WTC11 (cell line): Measurements from ENCODE around the gene GOLGA6L10. TPM values are rescaled to one million over a fixed set of nuclear protein-coding genes. Genes with fewer than 3 reads are reported as not detected.
A peak's percentile ranks its signal among the peaks of the same experiment; 100 is the strongest.

Experiments used
- ATAC-seq: fragments of 200-7000 bp; cut with Tn5 transposase; 2 replicates; pipeline ENCODE4 v1.10.0; 2021; ENCODE audit warnings: mild to moderate bottlenecking, moderate library complexity
- CTCF ChIA-PET: fragments of 300-600 bp; sonication (Branson Sonifier 250); formaldehyde crosslinking; loops from one replicate; lab custom pipeline; 2021; ENCODE audit warnings: antibody characterized with exemption; lab: Charles Lee
- POLR2A ChIA-PET: fragments of 350-600 bp; sonication (Branson Sonifier 250); formaldehyde crosslinking; loops from one replicate; lab custom pipeline; 2021; ENCODE audit warnings: antibody characterized with exemption; lab: Charles Lee
- DNase-seq: peaks from one replicate; pipeline ENCODE4 v3.0.0; 2021; ENCODE audit warnings: low spot score
- H3K27ac Mint-ChIP-seq: 2 replicates; pipeline ENCODE4 v1.8.0; 2021; ENCODE audit warnings: mixed read lengths
- H3K27me3 Mint-ChIP-seq: 2 replicates; pipeline ENCODE4 v1.8.0; 2021; ENCODE audit warnings: low read depth, mild to moderate bottlenecking, moderate library complexity, mixed read lengths
- H3K36me3 Mint-ChIP-seq: 2 replicates; pipeline ENCODE4 v1.8.0; 2021; ENCODE audit warnings: mixed read lengths
- H3K4me1 Mint-ChIP-seq: 2 replicates; pipeline ENCODE4 v1.8.0; 2022; ENCODE audit warnings: mixed read lengths
- H3K4me3 Mint-ChIP-seq: 2 replicates; pipeline ENCODE4 v1.8.0; 2021; ENCODE audit warnings: mild to moderate bottlenecking, moderate library complexity, mixed read lengths
- H3K9me3 Mint-ChIP-seq: 2 replicates; pipeline ENCODE4 v1.8.0; 2021; ENCODE audit warnings: mixed read lengths
- AFF4 ChIP-seq: sonication (generic); formaldehyde crosslinking; IDR thresholded peaks from 2 replicates; pipeline ENCODE4 v1.8.1; 2023; ENCODE audit warnings: mild to moderate bottlenecking, missing genetic modification reagents, borderline replicate concordance
- CREB1 ChIP-seq: sonication (generic); formaldehyde crosslinking; IDR thresholded peaks from 2 replicates; pipeline ENCODE4 v1.8.0; 2023; ENCODE audit warnings: mild to moderate bottlenecking, missing genetic modification reagents
- E2F1 ChIP-seq: sonication (generic); formaldehyde crosslinking; IDR thresholded peaks from 2 replicates; pipeline ENCODE4 v1.8.0; 2022; ENCODE audit warnings: mild to moderate bottlenecking, missing genetic modification reagents
- ETV6 ChIP-seq: sonication (generic); formaldehyde crosslinking; IDR thresholded peaks from 2 replicates; pipeline ENCODE4 v1.8.1; 2022; ENCODE audit warnings: mild to moderate bottlenecking, missing genetic modification reagents
- FOXJ3 ChIP-seq: sonication (generic); formaldehyde crosslinking; IDR thresholded peaks from 2 replicates; pipeline ENCODE4 v1.9.0; 2021; ENCODE audit warnings: missing genetic modification reagents, mild to moderate bottlenecking, borderline replicate concordance
- GRHL2 ChIP-seq: fragments of 250-450 bp; sonication (Bioruptor Pico); IDR thresholded peaks from 2 replicates; pipeline ENCODE4 v1.8.0; 2022; ENCODE audit warnings: mild to moderate bottlenecking, moderate library complexity; ENCODE audit not compliant: insufficient replicate concordance, severe bottlenecking
- HMGXB4 ChIP-seq: sonication (generic); formaldehyde crosslinking; IDR thresholded peaks from 2 replicates; pipeline ENCODE4 v1.8.1; 2023; ENCODE audit warnings: mild to moderate bottlenecking, moderate library complexity, missing genetic modification reagents
- MYBL2 ChIP-seq: sonication (generic); formaldehyde crosslinking; IDR thresholded peaks from 2 replicates; pipeline ENCODE4 v1.8.1; 2023; ENCODE audit warnings: mild to moderate bottlenecking, moderate library complexity, missing genetic modification reagents
- NFYB ChIP-seq: sonication (generic); formaldehyde crosslinking; conservative IDR thresholded peaks from 2 replicates; pipeline ENCODE4 v1.8.0; 2022; ENCODE audit warnings: low read depth, missing genetic modification reagents
- NR2C2 ChIP-seq: sonication (generic); formaldehyde crosslinking; IDR thresholded peaks from 2 replicates; pipeline ENCODE4 v1.8.0; 2022; ENCODE audit warnings: mild to moderate bottlenecking, missing genetic modification reagents
- SMAD4 ChIP-seq: sonication (generic); formaldehyde crosslinking; IDR thresholded peaks from 2 replicates; pipeline ENCODE4 v1.8.0; 2022; ENCODE audit warnings: mild to moderate bottlenecking, missing genetic modification reagents
- SP1 ChIP-seq: sonication (generic); formaldehyde crosslinking; conservative IDR thresholded peaks from 2 replicates; pipeline ENCODE4 v1.8.1; 2022; ENCODE audit warnings: missing genetic modification reagents
- TP53 ChIP-seq: sonication (generic); formaldehyde crosslinking; IDR thresholded peaks from 2 replicates; pipeline ENCODE4 v1.8.1; 2023; ENCODE audit warnings: mild to moderate bottlenecking, missing genetic modification reagents
- ZBTB43 ChIP-seq: sonication (generic); formaldehyde crosslinking; IDR thresholded peaks from 2 replicates; pipeline ENCODE4 v1.8.1; 2023; ENCODE audit warnings: mild to moderate bottlenecking, missing genetic modification reagents
- ZMAT4 ChIP-seq: fragments of 250-450 bp; sonication (Bioruptor Pico); IDR thresholded peaks from 2 replicates; pipeline ENCODE4 v1.9.0; 2021; ENCODE audit warnings: mild to moderate bottlenecking
- ZNF121 ChIP-seq: sonication (generic); formaldehyde crosslinking; IDR thresholded peaks from 2 replicates; pipeline ENCODE4 v1.8.0; 2023; ENCODE audit warnings: missing genetic modification reagents
- ZNF232 ChIP-seq: sonication (generic); formaldehyde crosslinking; IDR thresholded peaks from 2 replicates; pipeline ENCODE4 v1.8.0; 2022; ENCODE audit warnings: mild to moderate bottlenecking, missing genetic modification reagents
- ZNF317 ChIP-seq: sonication (generic); formaldehyde crosslinking; IDR thresholded peaks from 2 replicates; pipeline ENCODE4 v1.8.1; 2023; ENCODE audit warnings: low read depth, mild to moderate bottlenecking, moderate library complexity, missing genetic modification reagents, borderline replicate concordance
- ZNF396 ChIP-seq: fragments of 250-450 bp; sonication (Bioruptor Pico); IDR thresholded peaks from 2 replicates; pipeline ENCODE4 v1.8.0; 2021; ENCODE audit warnings: mild to moderate bottlenecking, moderate library complexity, borderline replicate concordance
- ZNF423 ChIP-seq: fragments of 250-450 bp; sonication (Bioruptor Pico); IDR thresholded peaks from 2 replicates; pipeline ENCODE4 v2.1.2; 2022; ENCODE audit warnings: mild to moderate bottlenecking, moderate library complexity
- ZNF671 ChIP-seq: fragments of 250-450 bp; sonication (Bioruptor Pico); IDR thresholded peaks from 2 replicates; pipeline ENCODE4 v1.8.0; 2021; ENCODE audit warnings: mild to moderate bottlenecking
- total RNA-seq: library from RNA; stranded (reverse); gene quantifications from 3 replicates; pipeline ENCODE4 v1.2.3, GENCODE V29; 2021
- TF ChIP-seq, protein P1 (sequence below): fragments of 250-450 bp; sonication (Bioruptor Pico); IDR thresholded peaks from 2 replicates; pipeline ENCODE4 v2.1.2; 2022; ENCODE audit warnings: mild to moderate bottlenecking, moderate library complexity
- TF ChIP-seq, protein P2 (sequence below): sonication (generic); formaldehyde crosslinking; conservative IDR thresholded peaks from 2 replicates; pipeline ENCODE4 v1.8.1; 2023; ENCODE audit warnings: mild to moderate bottlenecking, low read depth, missing genetic modification reagents, moderate library complexity
- TF ChIP-seq, protein P3 (sequence below): sonication (generic); formaldehyde crosslinking; IDR thresholded peaks from 2 replicates; pipeline ENCODE4 v1.8.0; 2022; ENCODE audit warnings: mild to moderate bottlenecking, missing genetic modification reagents

The GOLGA6L10 gene
- total RNA-seq, 1 experiment from 2014 or later = 5.8 TPM

- no peaks in the 10 kb centered on the region for H3K36me3 Mint-ChIP-seq
- TF ChIP-seq NR2C2 (CRISPR knock-in tag) = no peak
- no peak for TF ChIP-seq ZNF396 (CRISPR knock-in tag)
- no peak for TF ChIP-seq SP1
- no peak for TF ChIP-seq MYBL2 (CRISPR knock-in tag)
- TF ChIP-seq AFF4 (CRISPR knock-in tag) = no peak
- no peak for TF ChIP-seq ZBTB43
- TF ChIP-seq ZNF423 (CRISPR knock-in tag) = no peak
- TF ChIP-seq, protein P1, sequence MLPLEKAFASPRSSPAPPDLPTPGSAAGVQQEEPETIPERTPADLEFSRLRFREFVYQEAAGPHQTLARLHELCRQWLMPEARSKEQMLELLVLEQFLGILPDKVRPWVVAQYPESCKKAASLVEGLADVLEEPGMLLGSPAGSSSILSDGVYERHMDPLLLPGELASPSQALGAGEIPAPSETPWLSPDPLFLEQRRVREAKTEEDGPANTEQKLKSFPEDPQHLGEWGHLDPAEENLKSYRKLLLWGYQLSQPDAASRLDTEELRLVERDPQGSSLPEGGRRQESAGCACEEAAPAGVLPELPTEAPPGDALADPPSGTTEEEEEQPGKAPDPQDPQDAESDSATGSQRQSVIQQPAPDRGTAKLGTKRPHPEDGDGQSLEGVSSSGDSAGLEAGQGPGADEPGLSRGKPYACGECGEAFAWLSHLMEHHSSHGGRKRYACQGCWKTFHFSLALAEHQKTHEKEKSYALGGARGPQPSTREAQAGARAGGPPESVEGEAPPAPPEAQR = no peak
- no peak for TF ChIP-seq TP53
- no peak for TF ChIP-seq HMGXB4 (CRISPR knock-in tag)
- TF ChIP-seq, protein P2, sequence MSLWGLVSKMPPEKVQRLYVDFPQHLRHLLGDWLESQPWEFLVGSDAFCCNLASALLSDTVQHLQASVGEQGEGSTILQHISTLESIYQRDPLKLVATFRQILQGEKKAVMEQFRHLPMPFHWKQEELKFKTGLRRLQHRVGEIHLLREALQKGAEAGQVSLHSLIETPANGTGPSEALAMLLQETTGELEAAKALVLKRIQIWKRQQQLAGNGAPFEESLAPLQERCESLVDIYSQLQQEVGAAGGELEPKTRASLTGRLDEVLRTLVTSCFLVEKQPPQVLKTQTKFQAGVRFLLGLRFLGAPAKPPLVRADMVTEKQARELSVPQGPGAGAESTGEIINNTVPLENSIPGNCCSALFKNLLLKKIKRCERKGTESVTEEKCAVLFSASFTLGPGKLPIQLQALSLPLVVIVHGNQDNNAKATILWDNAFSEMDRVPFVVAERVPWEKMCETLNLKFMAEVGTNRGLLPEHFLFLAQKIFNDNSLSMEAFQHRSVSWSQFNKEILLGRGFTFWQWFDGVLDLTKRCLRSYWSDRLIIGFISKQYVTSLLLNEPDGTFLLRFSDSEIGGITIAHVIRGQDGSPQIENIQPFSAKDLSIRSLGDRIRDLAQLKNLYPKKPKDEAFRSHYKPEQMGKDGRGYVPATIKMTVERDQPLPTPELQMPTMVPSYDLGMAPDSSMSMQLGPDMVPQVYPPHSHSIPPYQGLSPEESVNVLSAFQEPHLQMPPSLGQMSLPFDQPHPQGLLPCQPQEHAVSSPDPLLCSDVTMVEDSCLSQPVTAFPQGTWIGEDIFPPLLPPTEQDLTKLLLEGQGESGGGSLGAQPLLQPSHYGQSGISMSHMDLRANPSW = no peak
- TF ChIP-seq ETV6 (CRISPR knock-in tag) = no peak
- TF ChIP-seq NFYB = no peak
- TF ChIP-seq, all 79 proteins: peak for 0
- Mint-ChIP-seq H3K4me3 (no peak overlapping the region), H3K4me1 (no peaks in the 10 kb centered on the region), H3K9me3 (no peaks in the 10 kb centered on the region), H3K27ac (no peak overlapping the region), H3K27me3 (no peaks in the 10 kb centered on the region)
- ChIA-PET CTCF (no interaction called here), POLR2A (no interaction called here)
- DNase-seq (no peak), ATAC-seq (peak; percentile 29; the same call in 1 of the 2 replicates)
Measured at GRCh38 chr15:82304778-82305090, 44.5 kb downstream of the GOLGA6L10 start.

GRCh38 chr15:82303956-82304777 lies 45.1 kb downstream of the GOLGA6L10 start:
- H3K4me1 Mint-ChIP-seq = no peaks in the 10 kb centered on the region
- no peak overlapping the region for H3K4me3 Mint-ChIP-seq
- H3K36me3 Mint-ChIP-seq = no peaks in the 10 kb centered on the region
- ATAC-seq = no peak
- TF ChIP-seq ZNF232 (CRISPR knock-in tag) = no peak
- TF ChIP-seq ZNF121 (CRISPR knock-in tag) = no peak
- no peak for TF ChIP-seq MYBL2 (CRISPR knock-in tag)
- TF ChIP-seq CREB1 (CRISPR knock-in tag) = no peak
- TF ChIP-seq, protein P3, sequence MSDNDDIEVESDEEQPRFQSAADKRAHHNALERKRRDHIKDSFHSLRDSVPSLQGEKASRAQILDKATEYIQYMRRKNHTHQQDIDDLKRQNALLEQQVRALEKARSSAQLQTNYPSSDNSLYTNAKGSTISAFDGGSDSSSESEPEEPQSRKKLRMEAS (CRISPR knock-in tag) = no peak
- TF ChIP-seq SMAD4 (CRISPR knock-in tag) = no peak
- no peak for TF ChIP-seq ZMAT4
- no peak for TF ChIP-seq GRHL2
- no peak for TF ChIP-seq E2F1 (CRISPR knock-in tag)
- TF ChIP-seq ZNF317 = no peak
- TF ChIP-seq ZNF671 (CRISPR knock-in tag) = no peak
- TF ChIP-seq FOXJ3 (CRISPR knock-in tag) = no peak
- no peaks in the 10 kb centered on the region for H3K27me3 Mint-ChIP-seq
- ChIA-PET POLR2A (no interaction called here), CTCF (no interaction called here)
- no peak for DNase-seq
- H3K9me3 Mint-ChIP-seq = no peaks in the 10 kb centered on the region
- no peak overlapping the region for H3K27ac Mint-ChIP-seq
